MM.1S (cell line): ENCODE measurements around the gene ITGB3.

Source experiments
- DNase-seq: peaks from one replicate; pipeline ENCODE4 v3.0.0-alpha.2; 2015
- H2AFZ ChIP-seq: fragments of 300-600 bp; sonication (generic); 2 replicates; pipeline ENCODE4 v1.6.0; 2016; ENCODE audit warnings: antibody characterized with exemption, low read length
- H3F3A ChIP-seq: fragments of 300-600 bp; sonication (generic); 2 replicates; pipeline ENCODE4 v1.6.1; 2016; ENCODE audit warnings: mild to moderate bottlenecking, antibody characterized with exemption, low read length, moderate library complexity, mixed read lengths; ENCODE audit not compliant: insufficient read depth
- H3K27ac ChIP-seq: fragments of 300-600 bp; sonication (generic); 2 replicates; pipeline ENCODE4 v1.5.1; 2016; ENCODE audit warnings: mild to moderate bottlenecking, low read length
- H3K27me3 ChIP-seq: fragments of 300-600 bp; sonication (generic); replicated peaks from 2 replicates; pipeline ENCODE4 v1.6.0; 2016; ENCODE audit warnings: low read length; ENCODE audit not compliant: insufficient read depth
- H3K36me3 ChIP-seq: fragments of 300-600 bp; sonication (generic); replicated peaks from 2 replicates; pipeline ENCODE4 v1.6.1; 2016; ENCODE audit warnings: mild to moderate bottlenecking, low read length, mixed read lengths; ENCODE audit not compliant: insufficient read depth
- H3K4me1 ChIP-seq: fragments of 300-600 bp; sonication (generic); 2 replicates; pipeline ENCODE4 v1.6.1; 2016; ENCODE audit warnings: low read length, mixed read lengths
- H3K4me2 ChIP-seq: fragments of 300-600 bp; sonication (generic); 2 replicates; pipeline ENCODE4 v1.6.0; 2016; ENCODE audit warnings: low read depth, low read length
- H3K4me3 ChIP-seq: fragments of 300-600 bp; sonication (generic); 2 replicates; pipeline ENCODE4 v1.5.1; 2016; ENCODE audit warnings: low read length, mixed read lengths
- H3K79me2 ChIP-seq: fragments of 300-600 bp; sonication (generic); 2 replicates; pipeline ENCODE4 v1.6.1; 2016; ENCODE audit warnings: mixed run types, low read length, mixed read lengths
- H3K9ac ChIP-seq: fragments of 300-600 bp; sonication (generic); 2 replicates; pipeline ENCODE4 v1.6.1; 2016; ENCODE audit warnings: low read length, mixed read lengths
- H3K9me2 ChIP-seq: fragments of 300-600 bp; sonication (generic); replicated peaks from 2 replicates; pipeline ENCODE4 v1.6.1; 2016; ENCODE audit warnings: mild to moderate bottlenecking, low read length, mixed read lengths; ENCODE audit not compliant: insufficient read depth
- H3K9me3 ChIP-seq: fragments of 300-600 bp; sonication (generic); replicated peaks from 2 replicates; pipeline ENCODE4 v1.6.1; 2016; ENCODE audit warnings: mild to moderate bottlenecking, low read length, mixed read lengths; ENCODE audit not compliant: insufficient read depth
- H4K20me1 ChIP-seq: fragments of 300-600 bp; sonication (generic); 2 replicates; pipeline ENCODE4 v1.6.1; 2016; ENCODE audit warnings: mild to moderate bottlenecking, low read length, moderate library complexity, mixed read lengths; ENCODE audit not compliant: insufficient read depth
- EZH2 ChIP-seq: fragments of 300-600 bp; sonication (generic); optimal IDR thresholded peaks from 2 replicates; pipeline ENCODE3; 2017; ENCODE audit warnings: low read depth, mild to moderate bottlenecking, antibody characterized with exemption, low read length, mixed read lengths
- EZH2phosphoT487 ChIP-seq: fragments of 300-600 bp; sonication (generic); IDR thresholded peaks from 2 replicates; pipeline ENCODE4 v1.6.1; 2018; ENCODE audit warnings: antibody characterized with exemption, low read length
- TF ChIP-seq, protein P1 (sequence below): fragments of 300-600 bp; sonication (generic); IDR thresholded peaks from 2 replicates; pipeline ENCODE4 v1.5.1; 2016; ENCODE audit warnings: antibody characterized with exemption, low read length, mixed read lengths

ITGB3 gene

DNA sequence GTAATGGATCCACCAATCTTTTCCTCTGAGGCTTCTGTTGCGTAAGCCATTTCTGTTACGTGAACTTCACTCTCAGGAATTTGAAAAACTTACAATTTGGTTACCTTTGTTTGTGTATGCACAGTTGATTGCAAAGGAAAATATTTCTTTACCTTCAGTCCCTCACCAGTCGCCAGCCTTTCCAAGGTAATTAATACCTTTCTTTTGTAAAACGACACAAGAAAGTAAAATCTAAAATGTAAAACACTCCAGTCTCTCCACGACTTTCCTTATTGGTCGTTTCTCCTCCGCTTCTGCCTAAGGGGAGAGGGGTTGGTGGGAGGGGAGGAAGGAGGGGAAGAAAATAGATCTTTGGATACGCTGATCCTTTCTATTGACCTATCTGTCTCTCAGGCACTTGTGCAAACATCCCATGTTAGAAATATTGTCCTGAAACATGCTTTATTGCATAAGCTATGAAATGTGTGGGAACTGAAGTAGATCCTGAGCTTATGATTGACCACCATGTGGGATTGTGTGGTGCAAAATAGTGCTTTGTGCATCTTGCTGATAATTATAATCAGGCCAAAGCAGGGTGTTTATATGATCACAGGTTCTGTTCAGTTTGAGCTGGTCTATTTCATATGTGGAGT, 37.7 kb downstream of the ITGB3 start:
- Histone ChIP-seq H3K36me3 (no peaks in the 10 kb centered on the region), H3K27me3 (no peaks in the 10 kb centered on the region), H4K20me1 (no peaks in the 10 kb centered on the region), H2AFZ (no peak overlapping the region), H3K27ac (no peak overlapping the region), H3K9me3 (no peaks in the 10 kb centered on the region), H3K4me1 (peaks cover 2% of the 10 kb centered on the region; the same call in 1 of the 2 replicates), H3K4me3 (no peak overlapping the region), H3K9me2 (no peaks in the 10 kb centered on the region), H3F3A (no peaks in the 10 kb centered on the region), H3K9ac (no peak overlapping the region), H3K79me2 (no peaks in the 10 kb centered on the region), H3K4me2 (no peak overlapping the region)
- TF ChIP-seq EZH2 = no peak
- TF ChIP-seq, protein P1, sequence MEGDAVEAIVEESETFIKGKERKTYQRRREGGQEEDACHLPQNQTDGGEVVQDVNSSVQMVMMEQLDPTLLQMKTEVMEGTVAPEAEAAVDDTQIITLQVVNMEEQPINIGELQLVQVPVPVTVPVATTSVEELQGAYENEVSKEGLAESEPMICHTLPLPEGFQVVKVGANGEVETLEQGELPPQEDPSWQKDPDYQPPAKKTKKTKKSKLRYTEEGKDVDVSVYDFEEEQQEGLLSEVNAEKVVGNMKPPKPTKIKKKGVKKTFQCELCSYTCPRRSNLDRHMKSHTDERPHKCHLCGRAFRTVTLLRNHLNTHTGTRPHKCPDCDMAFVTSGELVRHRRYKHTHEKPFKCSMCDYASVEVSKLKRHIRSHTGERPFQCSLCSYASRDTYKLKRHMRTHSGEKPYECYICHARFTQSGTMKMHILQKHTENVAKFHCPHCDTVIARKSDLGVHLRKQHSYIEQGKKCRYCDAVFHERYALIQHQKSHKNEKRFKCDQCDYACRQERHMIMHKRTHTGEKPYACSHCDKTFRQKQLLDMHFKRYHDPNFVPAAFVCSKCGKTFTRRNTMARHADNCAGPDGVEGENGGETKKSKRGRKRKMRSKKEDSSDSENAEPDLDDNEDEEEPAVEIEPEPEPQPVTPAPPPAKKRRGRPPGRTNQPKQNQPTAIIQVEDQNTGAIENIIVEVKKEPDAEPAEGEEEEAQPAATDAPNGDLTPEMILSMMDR = no peak
- no peak for TF ChIP-seq EZH2phosphoT487
- DNase-seq = no peak

DNA sequence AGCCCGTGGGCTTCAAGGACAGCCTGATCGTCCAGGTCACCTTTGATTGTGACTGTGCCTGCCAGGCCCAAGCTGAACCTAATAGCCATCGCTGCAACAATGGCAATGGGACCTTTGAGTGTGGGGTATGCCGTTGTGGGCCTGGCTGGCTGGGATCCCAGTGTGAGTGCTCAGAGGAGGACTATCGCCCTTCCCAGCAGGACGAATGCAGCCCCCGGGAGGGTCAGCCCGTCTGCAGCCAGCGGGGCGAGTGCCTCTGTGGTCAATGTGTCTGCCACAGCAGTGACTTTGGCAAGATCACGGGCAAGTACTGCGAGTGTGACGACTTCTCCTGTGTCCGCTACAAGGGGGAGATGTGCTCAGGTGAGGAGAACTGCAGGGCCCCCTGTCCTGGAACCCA, 38.6 kb downstream of the ITGB3 start:
- Histone ChIP-seq H4K20me1 (no peaks in the 10 kb centered on the region), H3K27ac (no peak overlapping the region), H3K4me2 (no peak overlapping the region), H3K9me3 (no peaks in the 10 kb centered on the region), H3K79me2 (no peaks in the 10 kb centered on the region), H3F3A (no peaks in the 10 kb centered on the region), H3K9me2 (no peaks in the 10 kb centered on the region), H3K36me3 (no peaks in the 10 kb centered on the region), H3K27me3 (no peaks in the 10 kb centered on the region), H2AFZ (no peak overlapping the region), H3K4me3 (no peak overlapping the region), H3K9ac (no peak overlapping the region), H3K4me1 (no peaks in the 10 kb centered on the region)
- no peak for DNase-seq
- no peak for TF ChIP-seq EZH2phosphoT487
- TF ChIP-seq, protein P1 = no peak
- TF ChIP-seq EZH2 = no peak

DNA sequence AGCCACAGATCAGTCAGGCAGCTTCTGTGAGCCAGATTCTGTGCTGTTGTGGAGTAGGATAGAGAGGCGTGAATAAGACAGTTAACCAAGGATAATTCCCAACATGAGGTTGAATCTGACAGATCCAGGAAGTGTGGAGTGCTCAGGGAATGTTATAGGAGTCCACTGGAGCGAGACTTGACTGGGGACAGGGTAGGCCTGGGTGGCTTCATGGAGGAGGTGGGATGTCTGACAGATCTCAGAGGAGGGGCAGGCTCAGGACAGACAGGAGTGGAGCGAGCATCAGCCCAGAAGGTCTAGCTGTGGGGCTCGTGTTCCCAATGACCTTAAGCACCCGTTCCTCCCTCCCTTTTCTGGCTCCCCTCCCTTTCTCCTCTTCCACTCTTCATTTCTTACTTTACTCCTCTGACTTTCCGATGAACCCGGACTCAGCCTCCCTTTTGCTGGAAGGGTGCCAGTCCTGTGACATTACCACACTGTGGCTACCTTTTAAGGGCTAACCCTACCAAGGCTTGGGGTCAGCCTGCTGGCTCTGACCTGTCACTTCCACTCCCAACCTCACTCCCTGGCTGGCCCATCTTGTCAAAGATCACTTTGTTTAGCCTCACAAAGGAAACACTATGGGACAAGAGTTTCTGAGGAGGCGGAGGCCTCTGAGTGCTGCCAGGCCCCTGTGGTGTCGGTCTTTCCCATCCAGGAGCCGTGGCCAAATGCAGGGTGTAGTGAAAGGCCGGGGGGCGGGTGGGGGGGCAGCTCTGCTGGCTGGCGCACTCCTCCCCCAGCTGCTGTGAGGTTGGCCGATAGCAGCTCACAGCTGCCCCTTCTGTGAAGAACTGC, 41.6 kb downstream of the ITGB3 start:
- no peaks in the 10 kb centered on the region for H3K9me2 ChIP-seq
- no peaks in the 10 kb centered on the region for H3K4me1 ChIP-seq
- no peak for TF ChIP-seq EZH2
- TF ChIP-seq, protein P1 = no peak
- no peak for TF ChIP-seq EZH2phosphoT487
- H2AFZ ChIP-seq = no peak overlapping the region
- H3K9me3 ChIP-seq = no peaks in the 10 kb centered on the region
- no peak for DNase-seq
- no peak overlapping the region for H3K27ac ChIP-seq
- H4K20me1 ChIP-seq = no peaks in the 10 kb centered on the region
- no peak overlapping the region for H3K4me3 ChIP-seq
- H3K9ac ChIP-seq = no peak overlapping the region
- H3K79me2 ChIP-seq = no peaks in the 10 kb centered on the region
- no peak overlapping the region for H3K4me2 ChIP-seq
- H3K27me3 ChIP-seq = no peaks in the 10 kb centered on the region
- H3K36me3 ChIP-seq = no peaks in the 10 kb centered on the region
- H3F3A ChIP-seq = no peaks in the 10 kb centered on the region
